Activated CD8-positive, alpha-beta memory T cell treated with anti-CD3 and anti-CD28 coated beads, Interleukin-2, amount 10 ng/mL, durations not matched to agents 7 days and 5 days (primary cell): ENCODE measurements around the gene PTPN2. TPM values are rescaled to one million over a fixed set of nuclear protein-coding genes. Genes with fewer than 3 reads are reported as not detected.
"Not testable (repeated sequence)": the region's sequence is repeated elsewhere in the genome, so short reads cannot be mapped to it uniquely, and the experiment has no call there.

ENCODE experiments used
- ATAC-seq: fragments of 150-1000 bp; cut with Tn5 transposase; one replicate; pipeline ENCODE4 v1.10.0; 2021; ENCODE audit warnings: moderate library complexity
- CTCF ChIA-PET: fragments of 350-600 bp; sonication (Branson Sonifier 250); formaldehyde crosslinking; loops from one replicate; lab custom pipeline; 2021; ENCODE audit warnings: antibody characterized with exemption; lab: Charles Lee
- DNase-seq: peaks from one replicate; pipeline ENCODE4 v3.0.0-alpha.2; 2020
- H3K27ac Mint-ChIP-seq: one replicate; pipeline ENCODE4 v1.8.0; 2021; ENCODE audit warnings: mild to moderate bottlenecking, mixed read lengths
- H3K27me3 Mint-ChIP-seq: one replicate; pipeline ENCODE4 v1.8.0; 2021; ENCODE audit warnings: mixed read lengths
- H3K36me3 Mint-ChIP-seq: one replicate; pipeline ENCODE4 v1.8.0; 2021; ENCODE audit warnings: mild to moderate bottlenecking, mixed read lengths
- H3K4me1 Mint-ChIP-seq: one replicate; pipeline ENCODE4 v1.8.0; 2021; ENCODE audit warnings: mixed read lengths
- H3K4me3 Mint-ChIP-seq: one replicate; pipeline ENCODE4 v1.8.0; 2021; ENCODE audit warnings: mild to moderate bottlenecking, moderate library complexity, mixed read lengths
- H3K9me3 Mint-ChIP-seq: one replicate; pipeline ENCODE4 v1.8.0; 2022; ENCODE audit warnings: low read depth, mixed read lengths
- total RNA-seq, 2 experiments: library from RNA; stranded (reverse); gene quantifications; one replicate each; pipeline ENCODE4 v1.2.3, GENCODE V29; 2021

Gene PTPN2
- total RNA-seq, 2 experiments from 2014 or later = 65.4 to 82.7 TPM

- peaks cover 8% of the 10 kb centered on the region for H3K36me3 Mint-ChIP-seq
- CTCF ChIA-PET = no interaction called here
- ATAC-seq = no peak
Measured at GRCh38 chr18:12791610-12792009, 92.4 kb downstream of the PTPN2 start.

GRCh38 chr18:12786669-12787068 is 97.4 kb downstream of the PTPN2 start:
- Mint-ChIP-seq H3K27ac (no peak overlapping the region), H3K4me1 (peaks cover 2% of the 10 kb centered on the region), H3K27me3 (no peaks in the 10 kb centered on the region), H3K4me3 (no peak overlapping the region), H3K36me3 (peaks cover 2% of the 10 kb centered on the region), H3K9me3 (no peaks in the 10 kb centered on the region)
- DNase-seq = no peak
- no peak for ATAC-seq
- CTCF ChIA-PET = no interaction called here

More at GRCh38 chr18:12791610-12792009, 92.4 kb downstream of the PTPN2 start:
- Mint-ChIP-seq H3K4me3 (no peak overlapping the region), H3K27ac (no peak overlapping the region), H3K9me3 (no peaks in the 10 kb centered on the region), H3K27me3 (no peaks in the 10 kb centered on the region), H3K4me1 (peaks cover 4% of the 10 kb centered on the region)
- DNase-seq = no peak

GRCh38 chr18:12783524-12783923 is 100.5 kb downstream of the PTPN2 start:
- H3K9me3 Mint-ChIP-seq = no peaks in the 10 kb centered on the region
- H3K4me1 Mint-ChIP-seq = no peaks in the 10 kb centered on the region
- H3K4me3 Mint-ChIP-seq = no peak overlapping the region
- CTCF ChIA-PET = no interaction called here
- no peaks in the 10 kb centered on the region for H3K27me3 Mint-ChIP-seq
- ATAC-seq (no peak), DNase-seq (no peak)
- H3K27ac Mint-ChIP-seq = no peak overlapping the region
- no peaks in the 10 kb centered on the region for H3K36me3 Mint-ChIP-seq

GRCh38 chr18:12782521-12782920 is 101.5 kb downstream of the PTPN2 start:
- H3K27ac Mint-ChIP-seq = no peak overlapping the region
- H3K27me3 Mint-ChIP-seq = no peaks in the 10 kb centered on the region
- H3K4me3 Mint-ChIP-seq = no peak overlapping the region
- no peaks in the 10 kb centered on the region for H3K36me3 Mint-ChIP-seq
- CTCF ChIA-PET = interaction anchor here (0.9 kb wide), 1 partner anchor 38 kb away, joined by 4 read pairs; no protein-coding TSS in a partner anchor
- ATAC-seq (no peak), DNase-seq (no peak)
- H3K9me3 Mint-ChIP-seq = no peaks in the 10 kb centered on the region
- H3K4me1 Mint-ChIP-seq = no peaks in the 10 kb centered on the region

GRCh38 chr18:12779456-12779855 is 104.6 kb downstream of the PTPN2 start:
- no peaks in the 10 kb centered on the region for H3K27me3 Mint-ChIP-seq
- peaks cover 2% of the 10 kb centered on the region for H3K36me3 Mint-ChIP-seq
- H3K9me3 Mint-ChIP-seq = peaks cover 3% of the 10 kb centered on the region
- H3K4me1 Mint-ChIP-seq = peaks cover 9% of the 10 kb centered on the region
- H3K4me3 Mint-ChIP-seq = no peak overlapping the region
- CTCF ChIA-PET = no interaction called here
- no peak overlapping the region for H3K27ac Mint-ChIP-seq
- DNase-seq (no peak), ATAC-seq (no peak)

GRCh38 chr18:12779043-12779442 is 105.0 kb downstream of the PTPN2 start:
- no peaks in the 10 kb centered on the region for H3K27me3 Mint-ChIP-seq

GRCh38 chr18:12777500-12777944 is 106.5 kb downstream of the PTPN2 start:
- CTCF ChIA-PET = interaction anchor here (1.9 kb wide), 1 partner anchor 157 kb away, joined by 6 read pairs; no protein-coding TSS in a partner anchor
- DNase-seq (no peak), ATAC-seq (no peak)
- Mint-ChIP-seq H3K36me3 (peaks cover 2% of the 10 kb centered on the region), H3K9me3 (peaks cover 3% of the 10 kb centered on the region), H3K4me1 (peaks cover 12% of the 10 kb centered on the region), H3K27me3 (no peaks in the 10 kb centered on the region), H3K27ac (no peak overlapping the region), H3K4me3 (peak overlapping the region; percentile 8)

More at GRCh38 chr18:12779043-12779442, 105.0 kb downstream of the PTPN2 start:
- ATAC-seq = no peak
- no peak overlapping the region for H3K27ac Mint-ChIP-seq
- peaks cover 2% of the 10 kb centered on the region for H3K36me3 Mint-ChIP-seq
- no peak overlapping the region for H3K4me3 Mint-ChIP-seq
- no peak for DNase-seq
- peaks cover 3% of the 10 kb centered on the region for H3K9me3 Mint-ChIP-seq
- H3K4me1 Mint-ChIP-seq = peaks cover 9% of the 10 kb centered on the region
- CTCF ChIA-PET = no interaction called here

- H3K27ac Mint-ChIP-seq = no peak overlapping the region
- H3K9me3 Mint-ChIP-seq = peaks cover 3% of the 10 kb centered on the region
- no peaks in the 10 kb centered on the region for H3K27me3 Mint-ChIP-seq
- peak overlapping the region; percentile 8 for H3K4me3 Mint-ChIP-seq
- peaks cover 2% of the 10 kb centered on the region for H3K36me3 Mint-ChIP-seq
- DNase-seq = no peak
- peaks cover 12% of the 10 kb centered on the region for H3K4me1 Mint-ChIP-seq
- CTCF ChIA-PET = interaction anchor here (0.7 to 2.4 kb wide), 4 partner anchors 33 to 158 kb away, joined by 3 to 6 read pairs (median 4); partner anchors contain the start of gene PTPN2
- ATAC-seq = no peak
Measured at GRCh38 chr18:12776821-12777471, 107.1 kb downstream of the PTPN2 start.

GRCh38 chr18:12776415-12776814 is 107.6 kb downstream of the PTPN2 start:
- CTCF ChIA-PET = interaction anchor here (0.7 to 2.4 kb wide), 5 partner anchors 32 to 158 kb away, joined by 3 to 6 read pairs (median 3); partner anchors contain the start of gene PTPN2
- H3K27me3 Mint-ChIP-seq, H3K36me3 Mint-ChIP-seq, DNase-seq, ATAC-seq, H3K9me3 Mint-ChIP-seq: not testable (repeated sequence)
- peak overlapping the region; percentile 85 for H3K27ac Mint-ChIP-seq
- H3K4me3 Mint-ChIP-seq = peak overlapping the region; percentile 77
- H3K4me1 Mint-ChIP-seq = peaks cover 12% of the 10 kb centered on the region

GRCh38 chr18:12774982-12775381 is 109.1 kb downstream of the PTPN2 start:
- Mint-ChIP-seq H3K9me3 (peaks cover 3% of the 10 kb centered on the region), H3K4me3 (peak overlapping the region; percentile 77), H3K36me3 (peaks cover 2% of the 10 kb centered on the region), H3K27ac (peak overlapping the region; percentile 85), H3K4me1 (peaks cover 12% of the 10 kb centered on the region), H3K27me3 (no peaks in the 10 kb centered on the region)
- CTCF ChIA-PET = interaction anchor here (0.8 to 2.4 kb wide), 4 partner anchors 31 to 118 kb away, joined by 3 to 6 read pairs (median 4); partner anchors contain the start of gene PTPN2
- ATAC-seq = peak; percentile 32
- DNase-seq = no peak

- CTCF ChIA-PET = no interaction called here
- Mint-ChIP-seq H3K27ac (no peak overlapping the region), H3K9me3 (peaks cover 3% of the 10 kb centered on the region), H3K36me3 (peaks cover 2% of the 10 kb centered on the region), H3K4me3 (no peak overlapping the region), H3K4me1 (peaks cover 15% of the 10 kb centered on the region), H3K27me3 (no peaks in the 10 kb centered on the region)
- DNase-seq (no peak), ATAC-seq (no peak)
Measured at GRCh38 chr18:12773369-12773768, 110.7 kb downstream of the PTPN2 start.

- Mint-ChIP-seq H3K4me3 (no peak overlapping the region), H3K27me3 (no peaks in the 10 kb centered on the region), H3K27ac (no peak overlapping the region), H3K4me1 (peaks cover 15% of the 10 kb centered on the region), H3K9me3 (peaks cover 3% of the 10 kb centered on the region), H3K36me3 (peaks cover 2% of the 10 kb centered on the region)
- ATAC-seq (no peak), DNase-seq (no peak)
- CTCF ChIA-PET = interaction anchor here (0.8 kb wide), 1 partner anchor 101 kb away, joined by 3 read pairs; no protein-coding TSS in a partner anchor
Measured at GRCh38 chr18:12772111-12772510, 111.9 kb downstream of the PTPN2 start.

- CTCF ChIA-PET = no interaction called here
- Mint-ChIP-seq H3K36me3 (peaks cover 2% of the 10 kb centered on the region), H3K27me3 (no peaks in the 10 kb centered on the region), H3K9me3 (no peaks in the 10 kb centered on the region), H3K4me3 (no peak overlapping the region), H3K27ac (no peak overlapping the region), H3K4me1 (peaks cover 12% of the 10 kb centered on the region)
- ATAC-seq (no peak), DNase-seq (peak; percentile 35)
Measured at GRCh38 chr18:12770469-12771219, 113.4 kb downstream of the PTPN2 start.
